BLaER1 treated with 17β-estradiol and CSF1 and Interleukin-3, amounts not matched to agents 10 nM and 100 nM (cell line): Measurements from ENCODE around the gene AKR1C8.
"Not testable (repeated sequence)": the region's sequence is repeated elsewhere in the genome, so short reads cannot be mapped to it uniquely, and the experiment has no call there.

Experiments
- H3K27ac ChIP-seq, 11 experiments: shearing (Covaris generic); formaldehyde crosslinking; 2 replicates each; pipeline ENCODE4 v1.8.1; 2022
- H3K27me3 ChIP-seq, 11 experiments: shearing (Covaris generic); formaldehyde crosslinking; 2 replicates each; pipeline ENCODE4 v1.8.1; 2022
- H3K36me3 ChIP-seq, 11 experiments: shearing (Covaris generic); formaldehyde crosslinking; 2 replicates each; pipeline ENCODE4 v1.8.1; 2022
- H3K4me1 ChIP-seq, 10 experiments: shearing (Covaris generic); formaldehyde crosslinking; 2 replicates each; pipeline ENCODE4 v1.8.1; 2022
- H3K4me2 ChIP-seq, 11 experiments: shearing (Covaris generic); formaldehyde crosslinking; 2 replicates each; pipeline ENCODE4 v1.8.1; 2022
- H3K4me3 ChIP-seq, 10 experiments: shearing (Covaris generic); formaldehyde crosslinking; 2 replicates each; pipeline ENCODE4 v1.8.1; 2022
- H3K9ac ChIP-seq, 11 experiments: shearing (Covaris generic); formaldehyde crosslinking; 2 replicates each; pipeline ENCODE4 v1.8.1; 2022
- H3K9me3 ChIP-seq, 11 experiments: shearing (Covaris generic); formaldehyde crosslinking; replicated peaks in 1 of 11; 2 replicates each; pipeline ENCODE4 v1.8.1; 2022
- H4K20me1 ChIP-seq, 11 experiments: shearing (Covaris generic); formaldehyde crosslinking; 2 replicates each; pipeline ENCODE4 v1.8.1; 2022
- Cebpa-rat ChIP-seq, 11 experiments: shearing (Covaris generic); IDR thresholded peaks; 2 replicates each; pipeline ENCODE4 v1.8.1; 2022

Gene AKR1C8

GRCh38 chr10:5184987-5185775, at the start of gene AKR1C8:
AKR1C8 (minus strand) TSS chr10:5185150; CDS start chr10:5185104, 46 bp downstream.
- no peak for TF ChIP-seq Cebpa-rat (IDR thresholded peaks at IDR 0.05)
- no peak within 1 kb of the TSS for H3K4me3 ChIP-seq
- no peaks in the 10 kb centered on the region for H3K4me1 ChIP-seq
- no peaks in the 10 kb centered on the region for H4K20me1 ChIP-seq
- no peaks in the 10 kb centered on the region for H3K27me3 ChIP-seq
- no peak within 1 kb of the TSS for H3K4me2 ChIP-seq
- peaks cover 0 to 20% (median 8%) of the 10 kb centered on the region in 11 experiments; a peak in 12 of 22 replicates for H3K9me3 ChIP-seq
- H3K27ac ChIP-seq: no peak within 1 kb of the TSS
- no peak within 1 kb of the TSS for H3K9ac ChIP-seq
- H3K36me3 ChIP-seq: no peaks in the 10 kb centered on the region

- no peaks in the 10 kb centered on the region for H4K20me1 ChIP-seq
- H3K4me2 ChIP-seq: peak overlapping the region in 8 of 11 experiments; percentile 18 to 88 (median 71); a peak in 14 of 22 replicates
- peaks cover 0 to 74% (median 10%) of the 10 kb centered on the region in 11 experiments; a peak in 13 of 22 replicates for H3K9me3 ChIP-seq
- TF ChIP-seq Cebpa-rat (IDR thresholded peaks at IDR 0.05): peak in 9 of 11 experiments; percentile 34 to 91 (median 73); a peak in 14 of 22 replicates
- peaks cover 0 to 13% (median 0%) of the 10 kb centered on the region in 11 experiments; a peak in 2 of 22 replicates for H3K36me3 ChIP-seq
- H3K4me1 ChIP-seq: peaks cover 0 to 26% (median 14%) of the 10 kb centered on the region in 10 experiments; a peak in 12 of 20 replicates
- H3K9ac ChIP-seq: peak overlapping the region in 6 of 11 experiments; percentile 18 to 66 (median 46); a peak in 8 of 22 replicates
- no peaks in the 10 kb centered on the region for H3K27me3 ChIP-seq
- H3K4me3 ChIP-seq: peak overlapping the region in 3 of 10 experiments; percentile 27 to 42 (median 42); a peak in 6 of 20 replicates
- H3K27ac ChIP-seq: peak overlapping the region in 10 of 11 experiments; percentile 14 to 83 (median 64); a peak in 17 of 22 replicates
Observed at GRCh38 chr10:5234106-5234860, 49.3 kb upstream of the AKR1C8 start.

- Histone ChIP-seq H3K4me1 (peaks cover 0 to 26% (median 14%) of the 10 kb centered on the region in 10 experiments; a peak in 12 of 20 replicates), H3K4me2 (peak overlapping the region in 5 of 11 experiments; percentile 70 to 88 (median 76); a peak in 7 of 22 replicates), H3K27ac (peak overlapping the region in 4 of 11 experiments; percentile 73 to 83 (median 80); a peak in 8 of 22 replicates), H3K36me3 (peaks cover 0 to 13% (median 0%) of the 10 kb centered on the region in 11 experiments; a peak in 2 of 22 replicates), H4K20me1 (no peaks in the 10 kb centered on the region), H3K4me3 (no peak overlapping the region), H3K27me3 (no peaks in the 10 kb centered on the region), H3K9me3 (peaks cover 0 to 65% (median 9%) of the 10 kb centered on the region in 11 experiments; a peak in 13 of 22 replicates), H3K9ac (no peak overlapping the region)
- no peak for TF ChIP-seq Cebpa-rat (IDR thresholded peaks at IDR 0.05)
Observed at GRCh38 chr10:5233324-5233723, 48.4 kb upstream of the AKR1C8 start.

GRCh38 chr10:5229019-5229418, 44.1 kb upstream of the AKR1C8 start:
- Histone ChIP-seq H3K27me3 (no peaks in the 10 kb centered on the region), H3K9ac (no peak overlapping the region), H3K4me1 (peaks cover 0 to 10% (median 5%) of the 10 kb centered on the region in 10 experiments; a peak in 10 of 20 replicates), H3K4me2 (no peak overlapping the region), H3K27ac (no peak overlapping the region), H3K9me3 (peaks cover 0 to 27% (median 0%) of the 10 kb centered on the region in 11 experiments; a peak in 6 of 22 replicates), H4K20me1 (no peaks in the 10 kb centered on the region), H3K4me3 (no peak overlapping the region), H3K36me3 (0 out of 22 replicates have a peak, but pooled peaks cover 0 to 6% (median 0%) of the 10 kb centered on the region in 11 experiments)
- no peak for TF ChIP-seq Cebpa-rat (IDR thresholded peaks at IDR 0.05)

- H3K36me3 ChIP-seq, H3K9ac ChIP-seq, H4K20me1 ChIP-seq, H3K27me3 ChIP-seq, H3K27ac ChIP-seq, H3K4me2 ChIP-seq, H3K4me3 ChIP-seq, H3K4me1 ChIP-seq: not testable (repeated sequence)
- H3K9me3 ChIP-seq: peaks cover 0 to 10% (median 0%) of the 10 kb centered on the region in 11 experiments; a peak in 6 of 22 replicates
Observed at GRCh38 chr10:5222942-5223341, 38.0 kb upstream of the AKR1C8 start.

- no peak for TF ChIP-seq Cebpa-rat (IDR thresholded peaks at IDR 0.05)
- no peaks in the 10 kb centered on the region for H3K27me3 ChIP-seq
- no peak overlapping the region for H3K4me3 ChIP-seq
- no peaks in the 10 kb centered on the region for H4K20me1 ChIP-seq
- H3K9me3 ChIP-seq: peaks cover 0 to 10% (median 0%) of the 10 kb centered on the region in 11 experiments; a peak in 7 of 22 replicates
- H3K27ac ChIP-seq: no peak overlapping the region
- no peak overlapping the region for H3K9ac ChIP-seq
- H3K4me2 ChIP-seq: no peak overlapping the region
- H3K36me3 ChIP-seq: no peaks in the 10 kb centered on the region
- H3K4me1 ChIP-seq: no peaks in the 10 kb centered on the region
Observed at GRCh38 chr10:5219262-5219661, 34.3 kb upstream of the AKR1C8 start.

- no peak for TF ChIP-seq Cebpa-rat (IDR thresholded peaks at IDR 0.05)
Observed at GRCh38 chr10:5216801-5217200, 31.9 kb upstream of the AKR1C8 start.

GRCh38 chr10:5211696-5212536, 27.0 kb upstream of the AKR1C8 start:
- H3K9me3 ChIP-seq: peaks cover 6 to 37% (median 15%) of the 10 kb centered on the region in 11 experiments; a peak in 19 of 22 replicates
- H3K4me1 ChIP-seq: no peaks in the 10 kb centered on the region
- no peaks in the 10 kb centered on the region for H3K36me3 ChIP-seq
- no peaks in the 10 kb centered on the region for H4K20me1 ChIP-seq
- H3K9ac ChIP-seq: no peak overlapping the region
- no peak overlapping the region for H3K27ac ChIP-seq
- TF ChIP-seq Cebpa-rat (IDR thresholded peaks at IDR 0.05): no peak
- H3K4me3 ChIP-seq: no peak overlapping the region
- H3K4me2 ChIP-seq: no peak overlapping the region
- H3K27me3 ChIP-seq: no peaks in the 10 kb centered on the region

More at GRCh38 chr10:5216801-5217200, 31.9 kb upstream of the AKR1C8 start:
- no peak overlapping the region for H3K9ac ChIP-seq
- H3K4me1 ChIP-seq: no peaks in the 10 kb centered on the region
- H3K4me2 ChIP-seq: no peak overlapping the region
- H3K4me3 ChIP-seq: no peak overlapping the region
- no peaks in the 10 kb centered on the region for H3K36me3 ChIP-seq
- no peaks in the 10 kb centered on the region for H4K20me1 ChIP-seq
- no peaks in the 10 kb centered on the region for H3K27me3 ChIP-seq
- H3K9me3 ChIP-seq: peaks cover 2 to 14% (median 4%) of the 10 kb centered on the region in 11 experiments; a peak in 18 of 22 replicates
- no peak overlapping the region for H3K27ac ChIP-seq

- H3K4me2 ChIP-seq, H3K9ac ChIP-seq, H4K20me1 ChIP-seq, H3K27ac ChIP-seq, H3K4me1 ChIP-seq, H3K27me3 ChIP-seq, H3K4me3 ChIP-seq, H3K36me3 ChIP-seq: not testable (repeated sequence)
- peaks cover 6 to 37% (median 15%) of the 10 kb centered on the region in 11 experiments; a peak in 19 of 22 replicates for H3K9me3 ChIP-seq
Observed at GRCh38 chr10:5210261-5210660, 25.3 kb upstream of the AKR1C8 start.

GRCh38 chr10:5209776-5210175, 24.8 kb upstream of the AKR1C8 start:
- H3K27me3 ChIP-seq, H3K27ac ChIP-seq: not testable (repeated sequence)

More at GRCh38 chr10:5209776-5210175, 24.8 kb upstream of the AKR1C8 start:
- peaks cover 6 to 37% (median 15%) of the 10 kb centered on the region in 11 experiments; a peak in 19 of 22 replicates for H3K9me3 ChIP-seq
- H4K20me1 ChIP-seq, H3K4me2 ChIP-seq, H3K36me3 ChIP-seq, H3K4me3 ChIP-seq, H3K9ac ChIP-seq, H3K4me1 ChIP-seq: not testable (repeated sequence)
